NCI-H2107 treated with DMSO at 0.1 percent for 48 hours (cell line): ENCODE results near the gene NPPA.
"Not testable (repeated sequence)": the region's sequence is repeated elsewhere in the genome, so short reads cannot be mapped to it uniquely, and the experiment has no call there.

Experiments used
- DNase-seq: peaks from one replicate; lab custom pipeline; 2025; ENCODE audit not compliant: unreplicated experiment; lab: John Stamatoyannopoulos, UW

The NPPA gene

DNA sequence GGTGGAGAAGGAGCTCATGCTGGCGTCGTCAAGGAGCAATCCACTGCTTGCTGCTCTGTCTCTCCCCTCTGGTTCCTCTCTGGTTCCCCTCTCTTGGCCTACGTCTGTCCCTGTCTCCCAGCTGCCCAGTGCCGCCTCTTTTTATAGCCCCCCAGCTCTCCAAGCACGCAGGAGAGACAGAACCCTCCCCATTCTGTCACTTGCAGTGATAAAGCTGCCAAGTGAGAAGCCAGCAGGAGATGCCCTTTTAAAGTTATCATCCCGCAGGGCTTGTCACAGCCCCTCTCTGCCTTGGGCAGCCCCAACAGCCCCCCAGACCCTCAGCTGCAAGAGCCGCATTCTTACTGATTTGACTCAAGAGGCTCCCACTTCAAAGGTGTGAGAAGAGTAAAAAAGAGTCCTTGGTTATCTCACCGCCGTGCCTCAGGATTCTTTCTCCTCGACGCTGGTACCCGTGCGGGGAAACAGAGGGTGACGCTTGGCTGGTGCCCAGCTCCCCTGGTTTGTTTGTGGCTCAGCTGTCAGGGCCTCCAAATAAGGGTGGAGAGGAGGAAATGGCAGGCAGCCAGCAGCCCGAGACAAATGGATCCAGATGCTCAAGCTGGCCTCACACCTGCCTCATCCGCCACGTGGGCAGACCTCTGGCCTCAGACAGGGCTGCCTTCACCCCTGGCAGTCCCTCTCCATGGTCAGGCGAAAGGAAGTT lies at the start of gene NPPA:
Gene NPPA (minus strand): TSS at position 117 of the 706 bp plus-strand sequence. CDS start 99 bp downstream, at position 18.
- DNase-seq: peak; percentile 88

DNA sequence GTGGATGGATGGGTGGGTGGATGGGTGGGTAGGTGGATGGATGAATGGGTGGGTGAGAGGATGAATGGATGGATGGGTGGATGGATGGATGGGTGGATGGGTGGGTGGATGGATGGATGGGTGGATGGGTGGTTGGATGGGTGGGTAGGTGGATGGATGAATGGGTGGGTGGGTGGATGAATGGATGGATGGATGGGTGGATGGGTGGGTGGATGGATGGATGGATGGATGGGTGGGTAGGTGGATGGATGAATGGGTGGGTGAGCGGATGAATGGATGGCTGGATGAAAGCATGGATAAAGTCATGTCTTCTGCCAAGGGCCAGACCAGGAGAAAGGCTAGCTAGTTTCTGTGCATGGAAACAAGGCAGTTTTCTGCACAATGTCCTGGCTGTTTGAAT lies 46.9 kb upstream of the NPPA start:
- not testable (repeated sequence) for DNase-seq

DNA sequence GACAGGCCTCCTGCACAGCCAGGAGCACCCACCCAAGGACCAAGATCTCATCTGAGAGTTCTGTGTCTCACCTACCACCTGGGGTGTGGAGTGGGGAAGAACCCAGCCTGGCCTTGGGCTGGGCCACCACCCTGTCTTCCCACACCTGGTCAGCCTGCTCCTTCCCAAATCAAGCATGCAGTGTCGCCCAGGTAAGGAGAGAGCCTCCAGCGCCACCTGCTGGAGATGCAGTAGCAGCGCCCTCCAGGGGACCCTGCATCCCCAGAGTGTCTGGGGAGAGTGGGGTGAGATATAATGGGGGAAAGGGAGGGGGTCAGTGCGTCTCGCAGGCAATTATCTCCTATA lies 46.3 kb upstream of the NPPA start:
- DNase-seq: peak; percentile 61

DNA sequence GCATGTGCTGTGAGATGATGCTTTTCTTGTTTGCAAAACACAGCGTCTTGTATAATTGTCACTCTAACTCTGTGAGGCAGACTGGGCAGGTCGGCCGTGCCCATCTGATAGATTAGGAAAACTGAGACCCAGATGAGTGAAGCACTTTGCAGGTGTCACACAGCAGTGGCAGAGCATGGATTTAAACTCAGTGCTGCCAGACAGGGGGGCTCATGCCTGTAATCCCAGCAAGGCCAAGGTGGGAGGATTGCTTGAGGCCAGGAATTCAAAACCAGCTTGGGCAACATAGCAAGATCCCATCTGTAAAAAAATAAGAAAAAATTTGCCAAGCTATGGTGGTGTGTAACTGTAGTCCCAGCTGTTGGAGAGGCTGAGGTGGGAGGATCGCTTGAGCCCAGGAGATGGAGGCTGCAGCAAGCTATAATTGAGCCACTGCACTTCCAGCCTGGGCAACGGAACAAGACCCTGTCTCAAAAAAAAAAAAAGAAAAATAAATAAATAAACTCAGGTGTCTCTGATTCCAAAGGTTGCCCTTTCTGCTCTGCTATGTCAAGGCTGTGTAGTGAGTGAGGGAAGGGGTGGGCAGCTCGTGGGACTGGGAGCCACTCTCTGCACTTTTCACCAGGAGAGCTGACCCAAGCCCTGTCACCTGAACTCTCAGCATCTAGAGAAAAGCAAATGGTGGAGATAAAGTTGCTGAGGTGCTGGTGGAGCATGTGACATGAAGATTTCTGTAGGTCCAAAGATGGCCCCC lies 44.0 kb upstream of the NPPA start:
- no peak for DNase-seq

DNA sequence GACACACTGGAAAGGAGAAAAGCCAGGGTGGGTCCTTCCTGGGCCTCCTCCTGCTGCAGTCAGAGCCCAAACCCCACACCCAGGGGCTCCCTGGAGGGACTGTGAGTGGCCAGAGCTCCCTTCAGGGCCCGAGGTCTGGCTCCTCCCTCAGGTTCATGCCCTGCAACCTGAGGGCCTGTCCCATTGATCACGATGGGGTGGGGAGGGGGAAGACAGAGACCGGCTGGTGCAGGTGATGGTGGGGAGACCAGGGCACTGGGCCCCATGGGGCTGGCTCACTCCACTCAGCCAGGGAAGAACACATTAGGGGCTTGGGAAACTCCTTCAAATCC lies 41.3 kb upstream of the NPPA start:
- no peak for DNase-seq

DNA sequence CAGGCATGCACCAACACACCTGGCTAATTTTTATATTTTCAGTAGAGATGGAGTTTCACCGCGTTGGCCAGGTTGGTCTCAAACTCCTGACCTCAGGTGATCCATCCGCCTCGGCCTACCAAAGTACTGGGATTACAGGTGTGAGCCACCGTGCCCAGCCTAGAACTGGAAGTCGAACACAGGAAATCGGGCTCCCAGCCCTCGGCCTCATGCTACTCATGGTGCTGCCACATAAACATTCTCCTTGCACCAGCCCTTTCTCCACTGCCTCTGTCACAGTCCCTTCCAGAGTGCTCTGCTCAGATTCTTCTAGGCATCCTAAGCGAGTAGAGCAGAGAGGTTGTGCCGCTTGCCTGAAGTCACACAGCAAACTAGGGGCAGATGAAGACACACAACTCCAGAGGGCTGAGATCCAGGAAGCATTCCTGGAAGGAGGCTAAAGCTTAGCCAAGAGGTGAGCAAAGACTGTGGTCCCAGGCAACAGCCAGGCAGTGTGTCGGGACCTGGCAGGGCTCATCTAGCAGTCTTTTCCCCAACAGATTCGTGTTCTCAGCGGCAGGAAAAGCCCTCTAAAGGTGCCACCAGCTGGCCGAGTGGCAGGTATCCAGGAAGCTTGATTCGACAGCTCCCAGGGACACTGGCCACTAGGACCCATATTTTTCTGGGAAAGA lies 40.8 kb upstream of the NPPA start:
- no peak for DNase-seq

DNA sequence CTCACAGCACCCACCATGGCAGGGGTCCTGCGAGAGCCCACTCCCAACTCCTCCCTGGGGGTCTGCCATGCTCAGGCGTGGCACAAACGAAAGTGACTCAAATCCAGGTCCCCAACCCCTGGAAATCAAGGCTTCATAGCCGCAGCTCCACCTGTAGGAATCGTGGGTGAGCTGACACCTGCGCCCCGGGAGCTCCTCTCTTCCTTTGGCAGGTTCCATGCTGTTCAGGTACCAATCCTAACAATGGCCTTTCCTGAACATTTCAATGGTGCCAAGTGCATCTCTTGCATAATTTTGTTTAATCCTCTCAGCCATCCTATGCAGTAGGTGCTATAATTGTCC lies 40.1 kb upstream of the NPPA start:
- no peak for DNase-seq

DNA sequence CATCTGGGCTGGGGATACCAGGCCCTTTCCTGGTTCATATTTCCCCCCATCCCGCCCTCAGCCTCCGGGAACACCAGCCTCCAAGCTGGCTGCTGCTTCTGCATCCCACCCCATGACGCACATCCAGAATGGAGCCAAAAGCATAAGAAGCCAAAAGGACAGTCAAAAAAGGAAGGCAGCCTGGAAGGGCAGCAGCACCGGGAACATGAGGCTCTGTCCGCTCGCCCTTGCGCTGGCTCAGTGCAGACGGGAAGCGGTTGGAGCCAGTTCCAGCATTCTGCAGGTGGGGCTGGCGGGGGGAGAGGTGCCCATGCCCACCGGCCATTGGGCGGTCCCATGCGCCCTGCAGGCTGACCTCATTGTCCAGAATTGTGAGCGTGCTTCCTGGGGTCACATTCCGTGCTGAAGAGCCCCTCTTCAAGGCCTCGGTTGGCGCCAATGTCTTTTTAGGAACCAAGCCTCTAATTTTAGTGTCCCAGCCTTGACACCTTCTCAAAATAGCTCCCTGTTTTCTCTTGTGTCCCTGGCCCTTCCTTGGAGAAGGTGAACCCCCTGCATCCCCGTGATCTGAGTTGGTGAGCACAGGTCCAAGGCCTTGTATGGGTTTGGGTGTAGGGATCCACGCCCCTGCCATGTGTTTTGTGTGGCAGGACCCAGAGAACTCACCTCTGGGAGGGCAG lies 39.5 kb upstream of the NPPA start:
- no peak for DNase-seq

DNA sequence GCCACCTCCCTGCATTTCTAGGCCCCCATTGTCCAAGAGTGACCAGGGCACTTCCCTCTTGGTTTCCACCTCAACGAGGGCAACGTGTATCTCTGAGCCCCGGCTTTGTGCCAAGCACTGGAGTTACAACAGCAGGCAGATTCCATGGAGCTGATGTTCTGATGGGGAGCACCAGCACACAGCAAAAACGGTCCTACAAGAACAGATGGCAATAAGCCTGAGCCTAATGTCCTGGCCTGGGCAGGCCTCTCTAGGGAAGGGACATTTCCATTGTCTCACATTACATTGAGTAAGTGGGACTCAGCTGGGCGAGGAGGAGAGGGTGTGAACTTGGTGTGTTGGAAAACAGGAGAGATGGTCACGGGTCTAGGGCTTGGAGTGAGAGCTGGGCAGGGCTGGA lies 38.3 kb upstream of the NPPA start:
- no peak for DNase-seq

DNA sequence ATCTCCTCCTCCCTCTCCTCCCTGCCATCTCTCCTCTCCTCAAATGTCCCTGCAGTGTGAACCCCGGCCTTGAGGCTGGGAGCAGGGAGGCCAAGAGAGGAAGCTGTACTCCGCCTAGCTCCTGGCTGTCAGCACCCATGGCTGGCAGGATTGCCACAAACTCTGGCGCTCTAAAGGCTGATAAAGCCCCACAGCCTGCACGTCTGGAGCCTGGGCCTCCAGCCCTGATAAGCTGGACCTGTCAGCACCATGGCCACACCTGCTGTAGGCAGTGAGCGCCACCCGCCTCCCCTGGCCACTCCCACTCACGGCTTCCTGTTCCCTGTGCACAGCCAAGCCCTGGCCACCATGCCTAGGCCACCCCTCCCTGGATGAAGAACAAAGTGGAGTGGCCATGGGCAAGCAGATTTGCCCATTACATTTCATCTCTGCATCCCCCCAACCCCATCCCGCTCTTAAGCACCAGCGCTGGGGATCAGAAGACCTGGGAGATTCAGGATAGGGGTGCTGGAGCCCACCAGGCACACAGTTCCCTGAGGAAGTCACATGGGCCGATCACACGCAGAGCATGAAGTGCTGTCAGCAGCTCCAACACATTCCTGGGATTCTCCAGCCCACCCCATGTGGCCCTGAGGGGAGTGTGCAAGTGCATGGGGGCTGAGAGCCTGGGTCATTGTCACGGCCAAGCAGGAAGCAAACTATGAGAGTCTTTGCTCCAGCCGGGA lies 35.4 kb upstream of the NPPA start:
- DNase-seq: no peak

DNA sequence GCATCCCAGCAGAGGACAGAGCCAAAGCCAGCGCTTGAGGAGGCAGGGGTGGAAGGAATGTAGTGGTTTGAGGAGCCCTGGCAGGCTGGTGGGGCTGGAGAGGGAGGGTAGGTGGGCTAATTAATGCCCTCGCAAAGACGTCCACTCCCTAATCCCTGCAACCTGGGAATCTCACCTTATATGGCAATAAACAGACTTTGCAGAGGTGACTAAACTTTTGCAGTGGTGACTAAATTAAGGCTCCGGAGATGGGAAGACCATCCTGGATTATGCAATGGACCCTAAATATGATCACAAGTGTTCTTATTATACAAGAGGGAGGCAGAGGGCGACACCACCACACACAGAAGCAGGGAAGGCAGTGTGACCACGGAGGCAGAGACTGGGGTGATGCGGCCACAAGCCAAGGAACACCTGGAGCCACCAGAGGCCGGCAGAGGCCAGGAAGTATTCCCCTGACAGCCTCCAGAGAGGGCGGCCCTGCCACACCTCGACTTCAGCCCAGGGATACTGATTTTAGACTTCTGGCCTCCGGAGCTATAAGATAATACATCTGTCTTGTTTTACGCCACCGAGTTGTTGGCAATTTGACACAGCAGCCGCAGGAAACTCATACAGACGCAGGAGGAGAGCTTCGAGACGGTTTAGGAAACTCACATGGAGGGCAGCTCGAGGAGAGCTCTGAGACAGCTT lies 34.3 kb upstream of the NPPA start:
- no peak for DNase-seq

DNA sequence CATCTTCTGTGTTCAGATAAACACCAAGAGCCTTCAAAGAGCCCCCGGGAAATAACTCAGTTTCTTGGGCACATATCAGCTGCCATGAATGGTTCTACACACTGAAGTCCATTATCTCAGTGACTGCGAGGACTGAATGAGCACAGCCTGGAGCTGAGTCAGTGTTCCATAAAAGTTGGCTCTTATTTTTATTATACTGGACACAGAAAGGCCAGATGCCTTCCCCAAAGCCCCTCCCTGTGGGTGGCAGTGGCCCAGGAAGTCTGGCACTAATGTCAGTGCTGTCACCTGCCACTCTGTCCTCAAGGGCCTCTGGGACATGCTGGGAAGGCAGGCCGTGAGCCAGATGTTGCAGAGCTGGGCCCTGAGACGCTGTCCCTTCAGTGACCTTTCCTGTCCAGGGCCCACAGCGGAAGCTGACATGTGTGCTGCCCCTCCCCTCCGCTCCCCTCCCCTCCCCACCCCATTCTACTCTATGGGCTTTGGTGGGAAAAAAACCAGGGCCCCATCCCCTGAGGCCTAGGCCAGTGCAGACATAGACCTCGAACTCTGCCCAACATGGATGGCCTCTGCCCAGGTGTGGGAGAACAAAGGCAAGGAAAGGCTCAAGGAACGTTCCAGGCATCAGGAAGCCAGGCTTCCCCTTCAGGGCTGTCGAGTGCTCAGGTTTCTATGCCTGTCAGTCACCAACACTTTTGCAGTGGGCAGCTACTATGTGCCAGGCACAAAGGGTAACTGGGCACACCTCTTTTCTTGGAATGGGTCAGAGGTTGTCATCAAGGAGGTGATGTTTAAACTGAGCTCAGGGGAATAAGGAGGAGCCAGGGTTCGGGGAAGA lies 33.5 kb upstream of the NPPA start:
- DNase-seq: no peak

DNA sequence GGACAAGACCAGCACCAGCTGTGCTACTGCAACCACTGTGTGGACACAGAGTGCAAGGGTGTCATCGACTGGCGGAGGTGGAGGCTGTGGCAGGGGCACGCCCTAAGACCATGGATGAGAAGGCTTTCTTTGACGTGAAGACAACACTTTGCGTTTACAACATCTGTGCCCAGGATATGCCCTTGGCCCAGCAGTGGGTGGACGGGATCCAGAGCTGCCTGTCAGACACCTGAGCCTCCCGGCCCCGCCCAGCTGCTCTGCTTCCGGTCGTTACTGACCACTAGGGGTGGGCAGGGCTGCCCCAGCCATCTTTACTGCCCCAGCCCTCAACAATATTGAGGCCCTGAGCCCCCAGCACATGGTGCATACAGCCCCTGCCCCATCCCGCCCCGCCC lies 32.6 kb upstream of the NPPA start:
- no peak for DNase-seq

DNA sequence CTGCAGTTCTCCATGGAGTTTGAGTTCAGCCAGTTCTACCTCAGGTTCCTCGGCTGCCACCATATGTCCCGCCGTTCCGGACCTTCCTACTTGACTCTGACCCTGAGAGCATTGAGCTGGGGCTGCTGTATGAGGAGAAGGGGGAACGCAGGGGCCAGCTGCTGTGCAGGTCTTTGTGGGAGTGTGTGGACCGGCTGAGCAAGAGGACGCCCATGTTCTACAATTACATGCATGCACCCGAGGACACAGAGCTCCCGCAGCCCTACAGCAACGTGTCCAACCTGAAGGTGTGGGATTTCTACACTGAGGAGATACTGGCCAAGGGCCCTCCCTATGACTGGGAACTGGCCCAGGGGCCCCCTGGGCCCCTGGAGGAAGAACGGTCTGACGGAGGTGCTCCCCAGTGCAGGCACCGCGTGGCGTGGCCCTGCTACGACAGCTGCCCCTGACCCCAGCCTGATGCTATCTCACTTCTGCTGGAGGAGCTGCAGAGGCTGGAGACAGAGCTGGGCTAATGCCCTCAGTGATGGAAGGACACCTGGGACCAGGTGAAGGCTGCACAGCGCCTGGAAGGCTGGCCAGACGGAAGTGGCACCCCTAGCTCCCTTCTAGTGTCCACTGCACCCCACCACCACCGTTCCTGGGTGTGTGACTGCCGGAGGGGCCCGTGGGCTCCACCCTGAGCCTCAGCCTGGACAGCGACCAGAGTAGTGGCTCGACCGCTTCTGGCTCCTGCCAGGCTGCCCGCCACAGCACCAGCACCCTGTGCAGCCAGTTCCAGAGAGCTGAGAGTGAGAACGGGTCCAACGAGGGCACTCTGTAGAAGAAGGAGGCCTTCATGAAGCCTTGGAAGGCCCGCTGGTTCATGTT lies 32.0 kb upstream of the NPPA start:
- DNase-seq: no peak

DNA sequence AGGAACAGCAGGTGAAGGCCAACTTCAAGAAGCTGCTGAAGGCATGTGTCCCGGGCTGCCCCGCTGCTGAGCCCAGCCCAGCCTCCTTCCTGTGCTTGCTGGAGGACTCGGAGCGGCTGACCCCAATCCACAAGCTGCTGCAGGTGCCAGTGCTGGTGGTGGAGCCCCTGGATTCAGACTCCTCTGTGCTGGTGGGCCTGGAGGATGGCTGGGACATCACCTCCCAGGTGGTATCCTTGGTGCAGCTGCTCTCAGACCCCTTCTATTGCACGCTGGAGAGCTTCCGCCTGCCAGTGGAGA lies 31.3 kb upstream of the NPPA start:
- no peak for DNase-seq

DNA sequence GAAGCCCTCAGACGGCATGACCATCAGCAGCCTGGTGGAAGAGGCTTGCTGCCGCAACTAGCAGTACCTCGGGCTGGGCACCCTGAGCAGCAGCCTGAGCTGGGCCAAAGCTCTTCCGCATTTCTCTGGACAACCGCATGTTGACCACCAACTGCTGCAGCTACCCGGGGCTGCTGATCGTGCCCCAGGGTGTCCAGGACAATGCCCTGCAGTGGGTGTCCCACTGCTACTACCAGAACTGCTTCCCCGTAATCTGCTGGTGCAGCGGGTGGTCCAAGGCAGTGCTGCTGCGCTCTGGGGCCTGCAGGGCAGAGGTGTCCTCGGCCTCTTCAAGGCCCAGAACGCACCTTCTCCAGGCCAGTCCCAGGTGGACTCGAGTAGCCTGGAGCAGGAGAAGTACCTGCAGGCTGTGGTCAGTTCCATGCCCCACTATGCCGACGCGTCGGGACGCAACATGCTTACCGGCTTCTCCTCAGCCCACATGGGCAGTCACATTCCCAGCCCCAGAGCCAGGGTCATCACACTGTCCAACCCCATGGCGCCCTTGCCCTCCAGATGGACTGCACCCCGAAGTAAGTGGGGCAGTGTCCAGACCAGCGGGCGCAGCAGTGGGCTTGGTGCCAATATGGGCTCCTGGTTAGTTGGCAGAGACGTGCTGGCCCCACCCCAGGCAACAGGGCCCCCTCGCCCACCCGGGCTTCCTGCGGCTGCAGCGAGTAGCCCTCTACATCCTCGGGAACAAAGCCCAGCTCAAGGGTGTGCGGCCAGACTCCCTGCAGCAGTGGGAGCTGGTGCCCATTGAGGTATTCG lies 30.7 kb upstream of the NPPA start:
- no peak for DNase-seq

DNA sequence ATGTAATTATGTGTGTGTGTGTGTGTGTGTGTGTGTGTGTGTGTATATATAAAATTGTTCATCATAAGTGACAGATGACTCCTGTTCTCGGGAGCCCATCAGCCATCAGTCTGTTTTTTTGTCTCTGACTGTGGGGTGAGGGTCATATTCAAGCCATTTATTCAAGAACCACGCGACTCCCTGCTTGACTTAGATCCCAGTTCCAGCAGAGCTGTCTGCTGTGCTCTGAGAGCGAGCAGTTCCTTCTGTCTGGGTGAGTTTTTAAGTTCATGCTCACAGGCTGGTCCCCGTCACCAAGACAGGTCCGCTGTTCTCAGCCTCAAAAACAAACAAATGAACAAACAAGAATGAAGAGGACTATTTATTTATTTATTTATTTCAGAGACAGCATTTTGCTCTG lies 29.5 kb upstream of the NPPA start:
- DNase-seq: no peak

DNA sequence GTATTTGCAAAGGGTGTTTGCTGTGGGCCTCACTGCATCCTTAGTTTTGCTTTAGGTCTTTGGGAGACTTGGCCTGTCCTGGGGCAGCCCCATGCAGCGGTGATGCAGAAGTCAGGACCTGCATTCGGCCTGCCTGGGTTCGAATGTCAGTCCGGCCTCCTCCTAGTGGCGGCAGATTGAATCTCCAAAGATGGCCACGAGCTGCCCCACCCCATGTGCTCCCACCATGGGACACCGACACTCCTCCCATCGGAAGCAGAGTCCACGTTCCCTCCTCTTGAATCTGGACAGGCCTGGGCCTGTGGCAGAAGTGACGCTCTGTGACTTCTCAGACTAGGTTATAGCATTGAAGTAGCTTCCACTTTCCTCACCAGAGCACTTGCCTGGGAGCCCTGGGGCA lies 27.5 kb upstream of the NPPA start:
- DNase-seq: no peak
